ENCODE results near the gene ANKRD40.

Gene ANKRD40

GRCh38 chr17:50672831-50673551 lies 34.7 kb downstream of the ANKRD40 start:
- DNase-seq (ENCODE audit: extremely low read depth in 1 of 2, low read depth in 1 of 2): no peak

GRCh38 chr17:50672071-50672470 lies 35.6 kb downstream of the ANKRD40 start:
- no peak for DNase-seq (ENCODE audit: extremely low read depth in 1 of 2, low read depth in 1 of 2)

- DNase-seq (ENCODE audit: extremely low read depth in 1 of 2, low read depth in 1 of 2): no peak
Measured at GRCh38 chr17:50668838-50669581, 38.7 kb downstream of the ANKRD40 start.

DNA sequence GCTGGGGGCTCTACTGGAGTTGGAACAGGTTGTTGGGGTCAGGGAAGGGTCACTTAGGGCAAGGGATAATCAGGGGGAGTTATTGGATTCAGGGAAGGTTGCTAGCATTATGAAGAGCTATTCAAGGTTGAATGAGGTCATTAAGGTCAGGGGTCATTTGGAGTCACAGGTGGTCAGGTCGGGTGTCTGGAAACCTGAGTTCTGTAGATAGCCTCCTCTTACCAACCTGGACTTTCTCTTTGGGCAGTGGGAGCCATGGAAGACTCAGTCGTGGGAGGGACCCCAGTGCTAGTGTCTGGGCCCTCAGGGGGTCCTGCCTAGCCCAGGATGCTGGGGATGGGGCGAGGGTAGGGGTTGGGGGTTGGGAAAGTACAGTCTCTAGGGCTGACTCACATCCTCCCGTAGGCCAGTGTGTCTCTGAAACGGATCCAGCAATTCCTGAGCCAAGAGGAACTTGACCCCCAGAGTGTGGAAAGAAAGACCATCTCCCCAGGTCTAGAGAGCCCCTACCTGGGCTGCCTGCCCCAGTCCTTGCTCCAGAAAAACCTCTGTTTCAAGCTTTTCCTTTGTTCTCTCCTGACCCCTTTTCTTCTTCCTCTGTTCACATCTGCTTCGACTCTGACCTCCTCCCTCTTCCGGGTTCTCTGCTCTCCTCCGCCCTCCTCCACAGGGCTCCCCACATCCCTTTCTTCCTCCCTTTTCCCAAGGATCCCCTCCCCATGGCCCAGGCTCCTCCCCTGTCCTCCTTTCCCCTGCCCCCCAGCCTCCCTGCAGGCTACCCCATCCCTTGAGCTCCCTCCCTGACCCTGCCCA lies 39.5 kb downstream of the ANKRD40 start:
- DNase-seq (ENCODE audit: extremely low read depth in 1 of 2, low read depth in 1 of 2): no peak

GRCh38 chr17:50667259-50668024 lies 40.3 kb downstream of the ANKRD40 start:
- DNase-seq (ENCODE audit: extremely low read depth in 1 of 2, low read depth in 1 of 2): no peak

GRCh38 chr17:50666316-50666715 lies 41.4 kb downstream of the ANKRD40 start:
- no peak for DNase-seq (ENCODE audit: extremely low read depth in 1 of 2, low read depth in 1 of 2)

DNA sequence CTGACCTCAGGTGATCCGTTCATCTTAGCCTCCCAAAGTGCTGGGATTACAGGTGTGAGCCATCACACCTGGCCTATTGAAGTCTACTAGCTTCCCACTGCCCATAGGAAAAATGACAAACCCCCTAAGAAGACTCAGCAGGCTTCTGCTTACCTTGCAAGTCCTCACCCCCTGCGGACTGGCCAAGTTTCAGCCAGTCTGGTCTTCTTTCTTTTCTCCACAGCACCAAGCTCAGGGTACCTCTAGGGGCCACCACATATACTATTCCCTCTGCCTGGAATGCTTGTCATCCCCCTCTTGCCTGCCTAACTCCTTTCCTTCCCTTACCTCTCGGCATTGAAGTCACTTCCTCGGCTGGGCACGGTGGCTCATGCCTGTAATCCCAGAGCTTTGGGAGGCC lies 41.9 kb downstream of the ANKRD40 start:
- no peak for DNase-seq (ENCODE audit: extremely low read depth in 1 of 2, low read depth in 1 of 2)

- DNase-seq (ENCODE audit: extremely low read depth in 1 of 2, low read depth in 1 of 2): no peak
Measured at GRCh38 chr17:50664788-50665458, 42.8 kb downstream of the ANKRD40 start.

- no peak for DNase-seq (ENCODE audit: extremely low read depth in 1 of 2, low read depth in 1 of 2)
Measured at GRCh38 chr17:50663812-50664374, 43.8 kb downstream of the ANKRD40 start.

- no peak for DNase-seq (ENCODE audit: extremely low read depth in 1 of 2, low read depth in 1 of 2)
Measured at GRCh38 chr17:50662632-50663225, 45.0 kb downstream of the ANKRD40 start.

DNA sequence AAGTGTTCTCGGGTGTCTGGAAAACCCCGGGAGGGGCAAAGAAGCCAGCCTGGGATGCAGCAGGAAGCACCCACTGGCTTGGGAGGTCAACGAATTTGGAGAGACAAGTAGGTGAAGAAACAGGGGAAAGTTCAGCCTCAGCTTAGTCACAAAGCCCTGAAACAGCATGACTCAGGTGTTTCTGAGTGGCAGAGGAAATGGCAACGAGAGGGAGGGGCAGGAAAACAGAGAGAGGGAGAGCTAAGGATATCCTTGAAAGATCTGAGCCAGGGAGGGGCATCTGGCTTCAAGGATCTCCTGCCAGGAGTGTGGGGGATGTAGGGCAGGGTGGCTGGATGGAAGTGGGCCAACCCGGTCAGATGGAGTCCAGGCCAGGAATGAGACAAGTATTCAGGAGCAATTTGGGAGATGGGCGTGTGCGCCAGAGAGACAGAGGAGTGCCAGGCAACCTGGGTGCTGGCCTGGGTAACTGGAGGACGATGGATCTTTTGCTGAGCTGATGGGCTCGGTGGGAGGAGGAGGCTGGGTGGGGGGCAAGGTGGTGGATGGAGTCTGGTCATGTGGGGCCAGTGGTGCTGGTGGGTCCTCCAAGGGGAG lies 45.8 kb downstream of the ANKRD40 start:
- no peak for DNase-seq (ENCODE audit: extremely low read depth in 1 of 2, low read depth in 1 of 2)

GRCh38 chr17:50661348-50661747 lies 46.4 kb downstream of the ANKRD40 start:
- no peak for DNase-seq (ENCODE audit: extremely low read depth in 1 of 2, low read depth in 1 of 2)

DNA sequence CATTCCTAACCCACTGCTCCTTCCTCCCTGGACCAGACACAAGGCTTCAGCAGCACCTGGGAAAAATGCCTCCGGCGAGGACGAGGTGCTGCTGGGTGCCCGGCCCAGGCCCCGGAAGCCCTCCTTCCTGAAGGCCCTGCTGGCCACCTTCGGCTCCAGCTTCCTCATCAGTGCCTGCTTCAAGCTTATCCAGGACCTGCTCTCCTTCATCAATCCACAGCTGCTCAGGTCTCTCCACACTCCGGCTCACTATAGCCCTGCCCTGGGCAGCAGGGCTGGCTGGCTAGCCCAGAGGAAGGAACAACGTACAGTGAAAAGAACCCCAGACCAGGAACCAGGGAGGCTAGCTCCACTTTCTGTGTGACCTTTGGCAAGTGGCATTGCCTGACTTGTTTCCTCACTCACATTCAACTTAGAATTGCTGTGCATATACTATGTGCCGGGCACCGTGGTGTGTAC lies 46.8 kb downstream of the ANKRD40 start:
- DNase-seq (ENCODE audit: extremely low read depth in 1 of 2, low read depth in 1 of 2): no peak

- DNase-seq (ENCODE audit: extremely low read depth in 1 of 2, low read depth in 1 of 2): no peak
Measured at GRCh38 chr17:50660042-50660886, 47.5 kb downstream of the ANKRD40 start.

- no peak for DNase-seq (ENCODE audit: extremely low read depth in 1 of 2, low read depth in 1 of 2)
Measured at GRCh38 chr17:50659179-50659578, 48.5 kb downstream of the ANKRD40 start.

DNA sequence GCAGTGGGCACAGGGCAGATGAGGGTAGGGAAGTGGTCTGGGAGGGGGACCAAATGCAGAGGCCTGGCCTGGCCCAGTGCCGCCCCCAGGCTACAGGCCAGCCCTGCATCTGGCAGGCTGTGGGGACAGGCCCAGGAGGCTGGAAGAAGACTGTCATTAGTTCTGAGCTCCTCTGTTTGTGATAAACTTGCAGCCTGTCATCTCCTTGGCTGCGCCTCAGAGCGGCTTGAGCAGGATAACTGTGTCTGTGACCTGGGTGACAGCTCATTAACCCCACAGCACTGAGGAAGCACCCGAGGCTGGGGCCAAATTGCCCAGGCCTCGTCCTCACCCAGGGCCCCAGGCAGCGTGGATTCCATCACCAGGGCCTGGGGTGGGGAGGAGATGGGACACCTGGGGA lies 49.1 kb downstream of the ANKRD40 start:
- DNase-seq (ENCODE audit: extremely low read depth in 1 of 2, low read depth in 1 of 2): no peak

DNA sequence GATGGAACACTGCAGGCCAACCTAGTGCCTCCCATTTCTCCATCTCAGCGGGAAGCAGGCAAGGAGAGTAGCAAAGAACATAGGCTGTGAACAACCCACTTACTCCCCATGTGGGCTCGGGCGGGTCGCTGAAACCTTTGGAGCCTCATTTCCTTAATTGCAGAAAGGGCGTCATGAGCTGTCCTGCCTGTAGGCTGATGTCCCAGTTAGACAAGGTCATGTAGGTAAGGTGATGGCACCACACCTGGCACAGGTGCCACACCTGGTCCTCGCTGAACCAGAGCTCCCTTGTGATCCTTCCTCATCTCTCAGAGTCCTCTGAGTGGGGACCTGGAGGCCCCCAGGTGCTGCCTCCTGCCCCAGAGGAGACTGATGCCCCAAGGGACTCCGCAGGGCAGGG lies 50.1 kb downstream of the ANKRD40 start:
- no peak for DNase-seq (ENCODE audit: extremely low read depth in 1 of 2, low read depth in 1 of 2)

GRCh38 chr17:50657054-50657453 lies 50.7 kb downstream of the ANKRD40 start:
- DNase-seq (ENCODE audit: extremely low read depth in 1 of 2, low read depth in 1 of 2): no peak
